HepG2 (cell line): ENCODE results near the gene ZNF678. TPM values are rescaled to one million over a fixed set of nuclear protein-coding genes. Genes with fewer than 3 reads are reported as not detected.

Experiments
- polyA plus RNA-seq, 8 experiments: library from polyadenylated mRNA; depleted of rRNA in 3 of 8; stranded (reverse) in 7 of 8; unstranded in 1 of 8; fragments of >200 nt; fragmentation: Illumina TruSeq in 4 of 8; extraction: Trizol in 4 of 8; gene quantifications; 2 replicates each; pipeline versions ENCODE4 v1.2.1 to v1.2.3, GENCODE V29; 2011 to 2016; ENCODE audit warnings: low read depth in 4 of 8, missing spikeins in 1 of 8, mixed read lengths in 1 of 8; ENCODE audit not compliant: insufficient read depth in 1 of 8
- small RNA-seq, 3 experiments: library from RNA; depleted of rRNA; stranded (forward); fragments of <200 nt; gene quantifications; one replicate each; pipeline ENCODE3, GENCODE V24; 2012; ENCODE audit warnings: low read depth in 2 of 3, low replicate concordance in 1 of 3; ENCODE audit not compliant: insufficient read length in 3 of 3, insufficient read depth in 2 of 3
- total RNA-seq, 5 experiments: library from RNA; depleted of rRNA; stranded (reverse); fragments of >200 nt; fragmentation: Illumina TruSeq; extraction: Trizol; gene quantifications; 2 replicates each; pipeline ENCODE4 v1.2.3, GENCODE V29; 2016; ENCODE audit warnings: low read depth in 1 of 5

The ZNF678 gene
- total and polyA plus RNA-seq, 2 of the 13 experiments (the other 11 are each of a cell fraction or from before 2014, with no cell fraction given), result 2.0 to 7.6 TPM

Small RNA genes lying within 50 kb of the gene (small RNA-seq; reads per million reads assigned to genes)
- 0.61 to 36.7 (median 8.1) reads per million in 3 experiments for gene RNA5SP77

Other genes starting within 250 kb of the ZNF678 start
- 15.4 and 16.0 TPM in 2 replicates for gene CDC42BPA, start 245.1 kb upstream of the ZNF678 start, total RNA-seq (2016; rRNA removed; fragmentation: Illumina TruSeq; extraction: Trizol)
- gene CDC42BPA, start 245.1 kb upstream of the ZNF678 start, polyA plus RNA-seq (2011; rRNA removed), result 6.5 and 7.4 TPM in 2 replicates
- 23.0 and 29.0 TPM in 2 replicates for gene JMJD4, start 171.7 kb downstream of the ZNF678 start, total RNA-seq (2016; rRNA removed; fragmentation: Illumina TruSeq; extraction: Trizol)
- 10.2 and 17.3 TPM in 2 replicates for gene JMJD4, start 171.7 kb downstream of the ZNF678 start, polyA plus RNA-seq (2011; rRNA removed)
- gene SNAP47, start 171.9 kb downstream of the ZNF678 start, total RNA-seq (2016; rRNA removed; fragmentation: Illumina TruSeq; extraction: Trizol), result 25.1 and 25.8 TPM in 2 replicates
- 13.6 and 14.1 TPM in 2 replicates for gene SNAP47, start 171.9 kb downstream of the ZNF678 start, polyA plus RNA-seq (2011; rRNA removed)